Measurements from ENCODE around the gene RIC3.
A peak's percentile ranks its signal among the peaks of the same experiment; 100 is the strongest.

Gene RIC3

GRCh38 chr11:8168485-8169257, at the start of gene RIC3:
Gene RIC3 (minus strand): TSS chr11:8169025. CDS start chr11:8168989, 36 bp downstream.
- DNase-seq = peak; percentile 19 to 33 (median 21)

- no peak for DNase-seq
Observed at GRCh38 chr11:8218409-8218808, 49.6 kb upstream of the RIC3 start.

GRCh38 chr11:8217926-8218325, 49.1 kb upstream of the RIC3 start:
- DNase-seq = no peak

GRCh38 chr11:8217136-8217535, 48.3 kb upstream of the RIC3 start:
- no peak for DNase-seq

GRCh38 chr11:8213376-8213775, 44.6 kb upstream of the RIC3 start:
- DNase-seq = no peak

- DNase-seq = peak in 1 of 4 experiments; percentile 4
Observed at GRCh38 chr11:8209208-8209807, 40.5 kb upstream of the RIC3 start.

GRCh38 chr11:8207080-8208000, 38.5 kb upstream of the RIC3 start:
- no peak for DNase-seq

- DNase-seq = no peak
Observed at GRCh38 chr11:8206251-8207079, 37.6 kb upstream of the RIC3 start.

GRCh38 chr11:8205566-8205965, 36.7 kb upstream of the RIC3 start:
- DNase-seq = no peak

- no peak for DNase-seq
Observed at GRCh38 chr11:8204596-8204995, 35.8 kb upstream of the RIC3 start.

GRCh38 chr11:8204025-8204424, 35.2 kb upstream of the RIC3 start:
- no peak for DNase-seq

- DNase-seq = no peak
Observed at GRCh38 chr11:8203414-8203715, 34.5 kb upstream of the RIC3 start.

GRCh38 chr11:8202516-8203413, 33.9 kb upstream of the RIC3 start:
- no peak for DNase-seq

- no peak for DNase-seq
Observed at GRCh38 chr11:8201644-8202365, 33.0 kb upstream of the RIC3 start.

GRCh38 chr11:8199676-8200075, 30.9 kb upstream of the RIC3 start:
- no peak for DNase-seq

- DNase-seq = no peak
Observed at GRCh38 chr11:8196749-8197148, 27.9 kb upstream of the RIC3 start.

- no peak for DNase-seq
Observed at GRCh38 chr11:8194956-8195355, 26.1 kb upstream of the RIC3 start.

- DNase-seq = no peak
Observed at GRCh38 chr11:8192896-8193209, 24.0 kb upstream of the RIC3 start.

- DNase-seq = peak in 1 of 4 experiments; percentile 10
Observed at GRCh38 chr11:8192016-8192895, 23.4 kb upstream of the RIC3 start.

- no peak for DNase-seq
Observed at GRCh38 chr11:8190431-8190830, 21.6 kb upstream of the RIC3 start.

Measured in activated naive CD4-positive, alpha-beta T cell (primary cell).